Activated T-cell treated with anti-CD3 and anti-CD28 coated beads, Interleukin-2, amount 50 U/mL, for 4 hours (primary cell): Measurements from ENCODE around the gene NUMB. TPM values are rescaled to one million over a fixed set of nuclear protein-coding genes. Genes with fewer than 3 reads are reported as not detected.

ENCODE experiments used
- ATAC-seq, 2 donors: fragments of 200-7000 bp; cut with Tn5 transposase; one replicate each; pipeline ENCODE4 v1.10.0; 2021
- DNase-seq: peaks from one replicate; pipeline ENCODE4 v3.0.0-alpha.2; 2020
- H3K27me3 Mint-ChIP-seq: one replicate; pipeline ENCODE4 v1.8.0; 2021; ENCODE audit warnings: low read depth, mixed read lengths
- H3K36me3 Mint-ChIP-seq: one replicate; pipeline ENCODE4 v1.8.0; 2022; ENCODE audit warnings: mixed read lengths; ENCODE audit not compliant: insufficient read depth
- H3K4me1 Mint-ChIP-seq: one replicate; pipeline ENCODE4 v1.8.0; 2021; ENCODE audit warnings: low read depth, mixed read lengths
- H3K4me3 Mint-ChIP-seq: one replicate; pipeline ENCODE4 v1.8.0; 2021; ENCODE audit warnings: mild to moderate bottlenecking, moderate library complexity, mixed read lengths
- H3K9me3 Mint-ChIP-seq: one replicate; pipeline ENCODE4 v1.8.0; 2021; ENCODE audit warnings: mixed read lengths
- total RNA-seq, 3 donors: library from RNA; stranded (reverse); gene quantifications; one replicate each; pipeline ENCODE4 v1.2.1, GENCODE V29; 2021

NUMB gene
- total RNA-seq, 3 donors from 2014 or later: 32.6 to 42.8 (median 36.5) TPM

- Mint-ChIP-seq H3K4me3 (peak overlapping the region; percentile 51), H3K27me3 (peaks cover 55% of the 10 kb centered on the region)
Observed at GRCh38 chr14:73244541-73245290, 213.6 kb downstream of the NUMB start.

GRCh38 chr14:73243748-73244147, 214.6 kb downstream of the NUMB start:
- H3K36me3 Mint-ChIP-seq: no peaks in the 10 kb centered on the region
- no peak for ATAC-seq

More at GRCh38 chr14:73244541-73245290, 213.6 kb downstream of the NUMB start:
- DNase-seq (no peak), ATAC-seq (no peak)
- H3K36me3 Mint-ChIP-seq: no peaks in the 10 kb centered on the region
- peaks cover 22% of the 10 kb centered on the region for H3K4me1 Mint-ChIP-seq
- H3K9me3 Mint-ChIP-seq: no peaks in the 10 kb centered on the region

GRCh38 chr14:73243341-73243740, 215.0 kb downstream of the NUMB start:
- DNase-seq (no peak), ATAC-seq (no peak)
- H3K4me3 Mint-ChIP-seq: no peak overlapping the region
- H3K9me3 Mint-ChIP-seq: no peaks in the 10 kb centered on the region
- H3K4me1 Mint-ChIP-seq: peaks cover 24% of the 10 kb centered on the region
- H3K36me3 Mint-ChIP-seq: no peaks in the 10 kb centered on the region
- peaks cover 64% of the 10 kb centered on the region for H3K27me3 Mint-ChIP-seq

More at GRCh38 chr14:73243748-73244147, 214.6 kb downstream of the NUMB start:
- no peak overlapping the region for H3K4me3 Mint-ChIP-seq
- no peaks in the 10 kb centered on the region for H3K9me3 Mint-ChIP-seq
- peaks cover 22% of the 10 kb centered on the region for H3K4me1 Mint-ChIP-seq
- DNase-seq: no peak
- H3K27me3 Mint-ChIP-seq: peaks cover 61% of the 10 kb centered on the region

GRCh38 chr14:73242357-73242901, 215.9 kb downstream of the NUMB start:
- Mint-ChIP-seq H3K4me3 (no peak overlapping the region), H3K9me3 (no peaks in the 10 kb centered on the region), H3K4me1 (peaks cover 23% of the 10 kb centered on the region), H3K27me3 (peaks cover 65% of the 10 kb centered on the region), H3K36me3 (no peaks in the 10 kb centered on the region)
- ATAC-seq (no peak), DNase-seq (no peak)

- H3K27me3 Mint-ChIP-seq: peaks cover 65% of the 10 kb centered on the region
- no peak overlapping the region for H3K4me3 Mint-ChIP-seq
- H3K36me3 Mint-ChIP-seq: no peaks in the 10 kb centered on the region
- no peak for DNase-seq
- H3K9me3 Mint-ChIP-seq: no peaks in the 10 kb centered on the region
- no peak for ATAC-seq
- H3K4me1 Mint-ChIP-seq: peaks cover 21% of the 10 kb centered on the region
Observed at GRCh38 chr14:73241481-73242165, 216.7 kb downstream of the NUMB start.

- no peaks in the 10 kb centered on the region for H3K9me3 Mint-ChIP-seq
- no peaks in the 10 kb centered on the region for H3K36me3 Mint-ChIP-seq
- ATAC-seq (no peak), DNase-seq (no peak)
- H3K4me1 Mint-ChIP-seq: peaks cover 20% of the 10 kb centered on the region
- no peak overlapping the region for H3K4me3 Mint-ChIP-seq
- peaks cover 70% of the 10 kb centered on the region for H3K27me3 Mint-ChIP-seq
Observed at GRCh38 chr14:73240816-73241480, 217.4 kb downstream of the NUMB start.

- Mint-ChIP-seq H3K4me1 (peaks cover 20% of the 10 kb centered on the region), H3K9me3 (no peaks in the 10 kb centered on the region), H3K36me3 (no peaks in the 10 kb centered on the region), H3K27me3 (peaks cover 76% of the 10 kb centered on the region), H3K4me3 (no peak overlapping the region)
- ATAC-seq: no peak
- no peak for DNase-seq
Observed at GRCh38 chr14:73239393-73240241, 218.7 kb downstream of the NUMB start.

- H3K4me1 Mint-ChIP-seq: peaks cover 20% of the 10 kb centered on the region
- no peaks in the 10 kb centered on the region for H3K36me3 Mint-ChIP-seq
- H3K27me3 Mint-ChIP-seq: peaks cover 77% of the 10 kb centered on the region
- no peak for DNase-seq
- peak in 1 of 2 donors; percentile 10 for ATAC-seq
- no peaks in the 10 kb centered on the region for H3K9me3 Mint-ChIP-seq
- no peak overlapping the region for H3K4me3 Mint-ChIP-seq
Observed at GRCh38 chr14:73238941-73239340, 219.4 kb downstream of the NUMB start.

- Mint-ChIP-seq H3K4me1 (peaks cover 18% of the 10 kb centered on the region), H3K4me3 (no peak overlapping the region), H3K9me3 (no peaks in the 10 kb centered on the region), H3K36me3 (no peaks in the 10 kb centered on the region), H3K27me3 (peaks cover 77% of the 10 kb centered on the region)
- ATAC-seq (peak; percentile 31 to 41), DNase-seq (no peak)
Observed at GRCh38 chr14:73238424-73238852, 219.9 kb downstream of the NUMB start.

- Mint-ChIP-seq H3K27me3 (peaks cover 76% of the 10 kb centered on the region), H3K4me3 (no peak overlapping the region), H3K9me3 (no peaks in the 10 kb centered on the region), H3K36me3 (no peaks in the 10 kb centered on the region), H3K4me1 (peaks cover 17% of the 10 kb centered on the region)
- DNase-seq (no peak), ATAC-seq (peak; percentile 34 to 41)
Observed at GRCh38 chr14:73237786-73238423, 220.4 kb downstream of the NUMB start.

GRCh38 chr14:73237219-73237785, 221.0 kb downstream of the NUMB start, which contains the start of gene PAPLN:
Gene PAPLN (plus strand): TSS chr14:73237506. CDS start chr14:73239779, 2,273 bp downstream.
- Mint-ChIP-seq H3K4me3 (peak within 1 kb of the TSS; percentile 62), H3K4me1 (peaks cover 12% of the 10 kb centered on the region), H3K9me3 (no peaks in the 10 kb centered on the region), H3K27me3 (peaks cover 75% of the 10 kb centered on the region), H3K36me3 (no peaks in the 10 kb centered on the region)
- DNase-seq (no peak), ATAC-seq (peak; percentile 36 to 39)

GRCh38 chr14:73236752-73237218, 221.6 kb downstream of the NUMB start:
- H3K9me3 Mint-ChIP-seq: no peaks in the 10 kb centered on the region
- H3K36me3 Mint-ChIP-seq: no peaks in the 10 kb centered on the region
- H3K4me3 Mint-ChIP-seq: peak overlapping the region; percentile 62
- peaks cover 12% of the 10 kb centered on the region for H3K4me1 Mint-ChIP-seq
- H3K27me3 Mint-ChIP-seq: peaks cover 70% of the 10 kb centered on the region
- no peak for ATAC-seq
- DNase-seq: no peak

- Mint-ChIP-seq H3K27me3 (peaks cover 64% of the 10 kb centered on the region), H3K9me3 (no peaks in the 10 kb centered on the region), H3K4me1 (peaks cover 9% of the 10 kb centered on the region), H3K4me3 (no peak overlapping the region), H3K36me3 (no peaks in the 10 kb centered on the region)
- DNase-seq: no peak
- ATAC-seq: no peak
Observed at GRCh38 chr14:73236157-73236556, 222.2 kb downstream of the NUMB start.
